Measurements from ENCODE around the gene TACSTD2. TPM values are rescaled to one million over a fixed set of nuclear protein-coding genes. Genes with fewer than 3 reads are reported as not detected.
"Not testable (repeated sequence)": the region's sequence is repeated elsewhere in the genome, so short reads cannot be mapped to it uniquely, and the experiment has no call there.

The TACSTD2 gene
- total RNA-seq (2014; rRNA removed; shearing (Covaris generic); ENCODE audit: low replicate concordance), result not detected in 2 replicates

GRCh38 chr1:58576727-58577653 lies at the start of gene TACSTD2:
Gene TACSTD2 (minus strand): TSS chr1:58577252. CDS start chr1:58577156, 96 bp downstream.
- H3K36me3 ChIP-seq, result no peaks in the 10 kb centered on the region
- H3K27me3 ChIP-seq, result no peaks in the 10 kb centered on the region
- H3K4me3 ChIP-seq, result no peak within 1 kb of the TSS
- DNase-seq, result no peak
- H3K9me3 ChIP-seq, result no peaks in the 10 kb centered on the region

- DNase-seq, result no peak
- no peak overlapping the region for H3K4me3 ChIP-seq
- no peaks in the 10 kb centered on the region for H3K9me3 ChIP-seq
These were observed 49.2 kb upstream of the TACSTD2 start for GRCh38 chr1:58626293-58626692.

GRCh38 chr1:58623259-58623658 lies 46.2 kb upstream of the TACSTD2 start:
- not testable (repeated sequence) for H3K4me3 ChIP-seq, H3K27me3 ChIP-seq, H3K36me3 ChIP-seq, H3K9me3 ChIP-seq, DNase-seq

More at GRCh38 chr1:58626293-58626692, 49.2 kb upstream of the TACSTD2 start:
- no peaks in the 10 kb centered on the region for H3K36me3 ChIP-seq
- H3K27me3 ChIP-seq, result no peaks in the 10 kb centered on the region

DNA sequence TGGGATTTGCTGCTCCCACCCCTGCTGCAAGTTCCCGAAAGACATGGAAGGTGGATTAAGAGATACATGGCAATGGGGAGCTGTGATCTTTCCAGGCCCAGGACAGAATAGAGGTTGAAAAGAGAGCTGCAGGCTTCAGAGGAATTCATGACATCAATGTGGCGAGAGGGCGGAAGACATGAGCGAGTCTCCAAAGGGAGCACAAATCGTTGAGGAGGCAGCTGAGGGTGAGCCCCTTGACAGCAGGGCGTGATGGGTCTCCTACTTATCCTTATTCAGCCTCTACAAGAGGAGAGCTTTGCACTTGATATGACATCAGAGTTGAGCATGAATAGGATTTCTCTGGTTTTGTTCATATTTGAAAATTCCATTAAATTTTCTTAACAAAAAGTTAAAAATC lies 45.5 kb upstream of the TACSTD2 start:
- H3K27me3 ChIP-seq, result no peaks in the 10 kb centered on the region
- no peaks in the 10 kb centered on the region for H3K36me3 ChIP-seq
- no peak for DNase-seq
- no peak overlapping the region for H3K4me3 ChIP-seq
- H3K9me3 ChIP-seq, result no peaks in the 10 kb centered on the region

DNA sequence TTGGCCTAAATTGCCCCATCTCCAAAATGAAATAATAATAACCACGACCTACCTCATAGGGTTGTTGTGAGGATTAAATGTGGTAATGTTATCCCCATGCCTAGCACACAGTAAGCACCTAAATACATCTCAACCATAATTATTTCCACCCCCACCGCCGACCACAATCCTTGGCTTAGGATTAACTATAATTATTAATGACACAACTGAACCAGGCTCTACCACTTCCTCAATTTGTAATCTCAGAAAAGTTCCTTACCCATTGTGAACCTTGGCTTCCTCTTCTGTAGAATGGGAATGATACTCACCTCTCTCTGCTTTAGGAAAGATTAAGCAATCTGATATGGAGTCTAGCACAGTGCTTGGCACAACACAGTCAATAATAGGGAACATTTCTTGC lies 44.3 kb upstream of the TACSTD2 start:
- Histone ChIP-seq H3K9me3 (no peaks in the 10 kb centered on the region), H3K27me3 (no peaks in the 10 kb centered on the region), H3K4me3 (no peak overlapping the region), H3K36me3 (no peaks in the 10 kb centered on the region)
- DNase-seq, result no peak

DNA sequence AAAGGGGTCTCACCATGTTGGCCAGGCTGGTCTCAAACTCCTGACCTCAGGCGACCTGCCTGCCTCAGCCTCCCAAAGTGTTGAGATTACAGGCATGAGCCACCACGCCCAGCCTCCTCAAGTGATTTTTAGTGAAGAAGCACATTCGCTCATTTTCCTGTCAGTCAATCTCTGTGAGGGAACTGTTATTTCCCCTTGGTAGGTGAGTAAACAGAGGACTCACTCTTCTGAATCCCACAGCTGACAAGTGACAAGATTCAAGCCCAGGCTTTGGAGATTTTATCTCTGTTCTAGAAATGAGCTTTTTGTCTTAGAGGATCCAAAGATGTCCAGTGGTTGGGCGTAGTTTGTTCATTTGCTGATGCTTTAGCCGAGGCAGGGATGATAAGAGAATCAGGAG lies 43.9 kb upstream of the TACSTD2 start:
- Histone ChIP-seq H3K4me3 (no peak overlapping the region), H3K36me3 (no peaks in the 10 kb centered on the region), H3K27me3 (no peaks in the 10 kb centered on the region), H3K9me3 (no peaks in the 10 kb centered on the region)
- DNase-seq, result no peak

DNA sequence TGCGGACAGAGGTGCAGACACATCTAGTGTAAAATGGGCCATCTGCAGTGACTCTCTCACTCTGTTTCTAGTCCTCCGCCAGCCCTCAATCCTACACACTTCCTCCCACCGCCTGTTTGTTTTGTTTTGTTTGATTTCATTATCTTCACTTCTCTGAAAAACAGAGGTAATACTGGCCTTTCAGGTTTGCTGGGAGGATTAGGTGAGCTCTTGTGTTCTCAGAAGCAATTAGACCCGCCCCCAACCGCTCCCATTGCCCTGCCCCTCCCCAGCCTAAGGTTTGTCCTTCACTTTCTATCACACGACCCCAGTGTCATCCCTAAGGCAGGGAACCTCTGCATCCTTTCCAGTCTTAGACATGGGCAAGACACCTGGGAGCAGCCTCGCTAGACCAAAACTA lies 43.2 kb upstream of the TACSTD2 start:
- H3K4me3 ChIP-seq, result no peak overlapping the region
- no peaks in the 10 kb centered on the region for H3K36me3 ChIP-seq
- DNase-seq, result no peak
- H3K27me3 ChIP-seq, result no peaks in the 10 kb centered on the region
- H3K9me3 ChIP-seq, result no peaks in the 10 kb centered on the region

- H3K9me3 ChIP-seq, result no peaks in the 10 kb centered on the region
- no peak for DNase-seq
- no peaks in the 10 kb centered on the region for H3K27me3 ChIP-seq
- no peak overlapping the region for H3K4me3 ChIP-seq
- no peaks in the 10 kb centered on the region for H3K36me3 ChIP-seq
These were observed 42.4 kb upstream of the TACSTD2 start for GRCh38 chr1:58619286-58620054.

DNA sequence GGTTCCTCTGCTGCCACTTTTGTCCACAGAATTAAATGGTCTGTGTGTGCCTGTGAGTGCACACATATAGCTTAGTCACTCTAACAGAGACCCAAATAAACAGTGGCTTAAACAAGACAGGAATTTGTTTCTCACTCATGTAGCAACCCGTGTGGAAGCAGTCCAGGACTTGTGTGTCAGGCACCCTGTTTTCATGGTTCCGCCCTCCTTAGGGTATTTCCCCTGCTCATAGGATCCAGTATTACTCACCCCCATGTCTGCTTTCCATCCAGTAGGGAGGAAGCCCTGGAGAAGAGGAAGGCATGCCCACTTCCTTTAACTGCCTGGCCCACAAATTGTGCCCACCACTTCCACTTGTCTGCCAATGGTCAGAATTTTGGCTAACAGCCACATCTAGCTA lies 41.3 kb upstream of the TACSTD2 start:
- no peak overlapping the region for H3K4me3 ChIP-seq
- DNase-seq, result peak; percentile 69
- no peaks in the 10 kb centered on the region for H3K27me3 ChIP-seq
- H3K9me3 ChIP-seq, result no peaks in the 10 kb centered on the region
- H3K36me3 ChIP-seq, result no peaks in the 10 kb centered on the region

GRCh38 chr1:58611861-58612385 lies 34.9 kb upstream of the TACSTD2 start:
- Histone ChIP-seq H3K9me3 (no peaks in the 10 kb centered on the region; the same call in 1 of the 2 replicates), H3K36me3 (no peaks in the 10 kb centered on the region), H3K4me3 (no peak overlapping the region), H3K27me3 (no peaks in the 10 kb centered on the region)
- DNase-seq, result no peak

GRCh38 chr1:58608945-58609344 lies 31.9 kb upstream of the TACSTD2 start:
- Histone ChIP-seq H3K36me3 (no peaks in the 10 kb centered on the region), H3K27me3 (no peaks in the 10 kb centered on the region), H3K4me3 (no peak overlapping the region), H3K9me3 (peaks cover 6% of the 10 kb centered on the region)
- no peak for DNase-seq

GRCh38 chr1:58608297-58608696 lies 31.2 kb upstream of the TACSTD2 start:
- DNase-seq, result no peak

DNA sequence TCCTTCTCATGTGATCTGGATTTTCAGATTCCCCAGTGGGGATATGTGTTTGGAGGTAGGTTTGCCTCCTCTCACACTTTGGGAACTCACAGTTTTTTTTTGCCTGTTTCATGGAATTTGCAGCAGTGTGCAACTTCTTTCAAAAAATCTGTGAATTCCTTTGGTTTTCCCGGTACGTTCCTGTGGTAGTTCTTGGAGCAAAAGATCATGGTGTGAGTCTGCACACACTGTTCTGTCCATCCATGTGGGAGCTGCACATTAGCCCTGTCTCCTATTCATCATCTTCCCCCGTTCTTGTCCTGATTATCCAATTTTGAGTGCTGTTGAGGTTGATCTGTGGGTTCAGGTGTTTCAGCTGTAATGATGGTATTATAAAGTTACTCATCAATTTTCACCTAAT lies 30.3 kb upstream of the TACSTD2 start:
- DNase-seq, result no peak
- H3K4me3 ChIP-seq, result no peak overlapping the region
- H3K36me3 ChIP-seq, result no peaks in the 10 kb centered on the region
- H3K27me3 ChIP-seq, result no peaks in the 10 kb centered on the region
- peaks cover 6% of the 10 kb centered on the region for H3K9me3 ChIP-seq

More at GRCh38 chr1:58608297-58608696, 31.2 kb upstream of the TACSTD2 start:
- peaks cover 6% of the 10 kb centered on the region for H3K9me3 ChIP-seq
- no peaks in the 10 kb centered on the region for H3K36me3 ChIP-seq
- H3K4me3 ChIP-seq, result no peak overlapping the region
- no peaks in the 10 kb centered on the region for H3K27me3 ChIP-seq

- not testable (repeated sequence) for H3K36me3 ChIP-seq, H3K9me3 ChIP-seq, H3K27me3 ChIP-seq, DNase-seq, H3K4me3 ChIP-seq
These were observed 24.9 kb upstream of the TACSTD2 start for GRCh38 chr1:58601921-58602320.

GRCh38 chr1:58597996-58598395 lies 20.9 kb upstream of the TACSTD2 start:
- H3K36me3 ChIP-seq, result no peaks in the 10 kb centered on the region
- H3K4me3 ChIP-seq, result no peak overlapping the region
- H3K9me3 ChIP-seq, result no peaks in the 10 kb centered on the region; the same call in 1 of the 2 replicates
- H3K27me3 ChIP-seq, result no peaks in the 10 kb centered on the region
- no peak for DNase-seq

- DNase-seq, result no peak
- Histone ChIP-seq H3K9me3 (no peaks in the 10 kb centered on the region; the same call in 1 of the 2 replicates), H3K4me3 (no peak overlapping the region), H3K27me3 (no peaks in the 10 kb centered on the region), H3K36me3 (no peaks in the 10 kb centered on the region)
These were observed 20.0 kb upstream of the TACSTD2 start for GRCh38 chr1:58597076-58597475.

DNA sequence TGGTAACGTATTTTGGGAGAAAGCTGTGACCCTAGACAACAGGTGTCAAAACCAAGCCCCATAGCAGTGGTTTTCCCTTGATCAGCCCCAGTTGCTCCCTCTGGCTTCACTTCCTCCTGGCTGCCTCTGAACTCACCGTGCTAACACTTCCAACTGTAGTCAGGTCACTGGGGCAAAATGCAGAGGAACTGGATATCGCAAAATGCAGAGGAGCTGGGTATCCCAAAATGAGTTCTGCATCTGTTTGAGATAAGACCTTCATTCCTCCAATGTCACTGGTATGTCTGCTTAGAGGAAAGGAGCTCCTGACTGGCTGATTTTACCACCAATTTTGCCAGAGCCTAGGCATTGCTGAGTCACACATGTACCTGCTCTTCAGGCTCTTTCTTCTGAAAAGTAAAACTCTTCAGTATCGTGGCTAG lies 19.6 kb upstream of the TACSTD2 start:
- DNase-seq, result no peak
- H3K9me3 ChIP-seq, result no peaks in the 10 kb centered on the region; the same call in 1 of the 2 replicates
- no peaks in the 10 kb centered on the region for H3K27me3 ChIP-seq
- no peaks in the 10 kb centered on the region for H3K36me3 ChIP-seq
- H3K4me3 ChIP-seq, result no peak overlapping the region

All from MG63 (cell line).